OCI-M1 (cell line): Measurements from ENCODE around the gene SGSH.

ENCODE experiments used
- DNase-seq: peaks from one replicate; lab custom pipeline; 2025; lab: John Stamatoyannopoulos, UW

SGSH gene

GRCh38 chr17:80227156-80227555 lies 7.0 kb upstream of the SGSH start:
- DNase-seq, result no peak

- no peak for DNase-seq
Observed at GRCh38 chr17:80225230-80225629, 5.1 kb upstream of the SGSH start.

- DNase-seq, result no peak
Observed at GRCh38 chr17:80224683-80225082, 4.5 kb upstream of the SGSH start.

GRCh38 chr17:80223838-80224497 lies 3.8 kb upstream of the SGSH start:
- DNase-seq, result no peak

GRCh38 chr17:80223142-80223815 lies 3.1 kb upstream of the SGSH start:
- no peak for DNase-seq

GRCh38 chr17:80222376-80223141 lies 2.4 kb upstream of the SGSH start:
- DNase-seq, result no peak

- DNase-seq, result no peak
Observed at GRCh38 chr17:80221351-80222105, 1.4 kb upstream of the SGSH start.

GRCh38 chr17:80220736-80221215 lies 643 bp upstream of the SGSH start:
- no peak for DNase-seq

GRCh38 chr17:80219763-80220053 lies 425 bp downstream of the SGSH start:
- no peak for DNase-seq

- DNase-seq, result peak; percentile 97
Observed at GRCh38 chr17:80219013-80219762, 945 bp downstream of the SGSH start.

- DNase-seq, result no peak
Observed at GRCh38 chr17:80218391-80218790, 1.7 kb downstream of the SGSH start.

- DNase-seq, result no peak
Observed at GRCh38 chr17:80217703-80218362, 2.3 kb downstream of the SGSH start.

- no peak for DNase-seq
Observed at GRCh38 chr17:80216473-80217456, 3.4 kb downstream of the SGSH start.

GRCh38 chr17:80214878-80215210 lies 5.3 kb downstream of the SGSH start:
- DNase-seq, result no peak

- DNase-seq, result no peak
Observed at GRCh38 chr17:80214012-80214877, 5.9 kb downstream of the SGSH start.

- DNase-seq, result no peak
Observed at GRCh38 chr17:80213643-80213975, 6.5 kb downstream of the SGSH start.

- peak; percentile 11 for DNase-seq
Observed at GRCh38 chr17:80212962-80213642, 7.0 kb downstream of the SGSH start.

- DNase-seq, result no peak
Observed at GRCh38 chr17:80212511-80212910, 7.6 kb downstream of the SGSH start.

- no peak for DNase-seq
Observed at GRCh38 chr17:80212109-80212508, 8.0 kb downstream of the SGSH start.
